ENCODE results near the gene VEGFD. TPM values are rescaled to one million over a fixed set of nuclear protein-coding genes. Genes with fewer than 3 reads are reported as not detected.

VEGFD gene
- total and polyA plus RNA-seq, 2 of the 4 experiments (the other 2 are of a cell fraction), result 0.18 to 0.19 TPM

- BruUV-seq (replicated peaks), result TSS peak; percentile 45
- peaks cover 0 to 3% of the 10 kb centered on the region in 2 experiments; a peak in 1 of 4 replicates for H3K79me1 ChIP-seq (ENCODE audit: low read depth in 1 of 2, low read length in 2 of 2)
- peak overlapping the region; percentile 58 for H2AK9ac ChIP-seq (replicated peaks; ENCODE audit: low read depth, low read length, poor library complexity)
- ChIA-PET POLR2A (ENCODE audit: unreplicated experiment) (no interaction called here), CTCF (no interaction called here)
- H3K18ac ChIP-seq (ENCODE audit: low read depth, low read length), result no peak overlapping the region
- no peak overlapping the region for H3K23ac ChIP-seq (ENCODE audit: low read depth, low read length)
- no peak overlapping the region for H2AK5ac ChIP-seq (ENCODE audit: low read depth, low read length)
- H3K4ac ChIP-seq (ENCODE audit: low read depth, low read length), result no peak overlapping the region
- no peak overlapping the region for H2BK15ac ChIP-seq (ENCODE audit: low read depth, low read length)
- no peak overlapping the region for H2BK120ac ChIP-seq (ENCODE audit: low read depth, low read length)
- no CpG with 5 or more reads among the region's 7 CpGs for WGBS, 2 experiments (ENCODE audit: extremely low coverage in 2 of 2, insufficient read length in 1 of 2)
- no peaks in the 10 kb centered on the region for H3K36me3 ChIP-seq (ENCODE audit: control insufficient read depth, insufficient read depth, low read length)
- no peak for ATAC-seq (ENCODE audit: low read depth)
- H3K14ac ChIP-seq (replicated peaks; ENCODE audit: low read depth, low read length), result 0 out of 2 replicates have a peak overlapping the region, but pooled peaks have one; percentile 52
- no peaks in the 10 kb centered on the region for H3K9me3 ChIP-seq (ENCODE audit: control insufficient read depth, insufficient read depth, low read length)
- no peak overlapping the region for H4K8ac ChIP-seq (ENCODE audit: low read depth in 2 of 2, low read length in 2 of 2)
- intact Hi-C loops (cut with micrococcal nuclease) (no loop called here), in situ Hi-C loops (cut with MboI; ENCODE audit: low sequenced_read_pairs) (no loop called here), dilution Hi-C loops (cut with HindIII; ENCODE audit: low sequenced_read_pairs, unreplicated experiment) (no loop called here)
- H2AFZ ChIP-seq (replicated peaks; ENCODE audit: low read length, poor library complexity), result peak overlapping the region; percentile 86
- H3K9me1 ChIP-seq (ENCODE audit: insufficient read depth, low read length), result no peaks in the 10 kb centered on the region
- no peaks in the 10 kb centered on the region for H3K4me1 ChIP-seq (ENCODE audit: control insufficient read depth, insufficient read depth, low read length)
- peaks cover 4% of the 10 kb centered on the region for H3K27me3 ChIP-seq (ENCODE audit: control insufficient read depth, insufficient read depth, low read length)
- 0 out of 2 replicates have a peak overlapping the region, but pooled peaks have one; percentile 29 for H3K27ac ChIP-seq (ENCODE audit: insufficient read depth, low read length)
- TF ChIP-seq POLR2A (IDR thresholded peaks at IDR 0.05; ENCODE audit: low read depth, low read length) (peak; percentile 36; the same call in 1 of the 2 replicates), MAFK (IDR thresholded peaks at IDR 0.05; ENCODE audit: low read depth, low read length) (no peak)
- H4K20me1 ChIP-seq (ENCODE audit: insufficient read depth, low read length), result no peaks in the 10 kb centered on the region
- H2BK20ac ChIP-seq (ENCODE audit: low read depth, low read length), result no peak overlapping the region
- DNase-seq, result peak; percentile 23
- H3K9ac ChIP-seq (ENCODE audit: low read depth, low read length), result peak overlapping the region; percentile 83
- H4K91ac ChIP-seq (ENCODE audit: insufficient read depth, low read depth, low read length), result no peak overlapping the region
- peak overlapping the region; percentile 68 for H3K4me3 ChIP-seq (ENCODE audit: insufficient read depth, low read depth, low read length)
- no peak overlapping the region for H4K5ac ChIP-seq (ENCODE audit: low read depth, low read length)
- H3K56ac ChIP-seq (ENCODE audit: extremely low read depth, insufficient read depth, low read length), result peak overlapping the region; percentile 69; the same call in 1 of the 2 replicates
- peak overlapping the region; percentile 93 for H3K4me2 ChIP-seq (ENCODE audit: low read depth, low read length)
- no peak overlapping the region for H2BK5ac ChIP-seq (ENCODE audit: low read depth, low read length, poor library complexity, severe bottlenecking)
These were observed 49.7 kb downstream of the VEGFD start for GRCh38 chrX:15334561-15334960.

All from IMR-90 (cell line).